AG08395 (cell line): ENCODE results near the gene ZFR.
"Not testable (repeated sequence)": the region's sequence is repeated elsewhere in the genome, so short reads cannot be mapped to it uniquely, and the experiment has no call there.

ENCODE experiments used
- DNase-seq: peaks from one replicate; pipeline ENCODE4 v3.0.0; 2012; ENCODE audit warnings: mixed read lengths, low spot score

Gene ZFR

GRCh38 chr5:32319926-32320543 lies 124.5 kb downstream of the ZFR start:
- DNase-seq = no peak

GRCh38 chr5:32319392-32319791 lies 125.1 kb downstream of the ZFR start:
- DNase-seq = no peak

GRCh38 chr5:32317041-32317440 lies 127.5 kb downstream of the ZFR start:
- no peak for DNase-seq

DNA sequence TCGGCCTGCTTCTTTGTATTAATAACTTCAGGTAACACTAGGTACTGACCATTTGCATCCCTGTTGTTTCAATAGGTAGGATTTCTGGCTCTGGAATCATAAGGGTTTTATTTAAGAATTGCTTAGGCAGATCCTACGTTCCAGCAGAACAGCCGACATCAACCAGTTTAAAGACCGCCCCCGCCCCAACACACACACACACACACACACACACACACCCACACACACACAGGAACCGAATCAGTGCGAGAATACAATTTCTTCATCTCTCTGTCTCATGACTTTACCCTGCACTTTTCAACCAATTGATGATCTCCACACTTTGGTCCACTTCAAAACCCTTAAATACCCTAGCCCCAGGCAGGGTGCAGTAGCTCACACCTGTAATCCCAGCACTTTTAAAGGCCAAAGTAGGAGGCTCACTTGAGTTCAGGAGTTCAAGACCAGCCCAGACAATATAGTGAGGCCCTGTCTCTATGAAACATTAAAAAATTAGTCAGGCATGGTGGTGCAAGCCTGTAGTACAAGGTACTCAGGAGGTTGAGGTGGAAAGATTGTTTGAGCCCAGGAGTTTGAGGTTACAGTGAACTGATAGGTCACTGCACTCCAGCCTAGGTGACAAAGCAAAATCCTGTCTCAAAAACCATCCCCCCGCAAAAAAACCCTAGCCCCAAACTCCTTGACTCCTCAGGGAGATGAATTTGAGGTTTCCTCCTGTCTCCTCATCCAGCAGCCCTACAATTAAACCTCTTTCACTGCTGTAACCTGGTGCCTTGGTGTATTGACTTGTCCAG lies 129.1 kb downstream of the ZFR start:
- DNase-seq = no peak

DNA sequence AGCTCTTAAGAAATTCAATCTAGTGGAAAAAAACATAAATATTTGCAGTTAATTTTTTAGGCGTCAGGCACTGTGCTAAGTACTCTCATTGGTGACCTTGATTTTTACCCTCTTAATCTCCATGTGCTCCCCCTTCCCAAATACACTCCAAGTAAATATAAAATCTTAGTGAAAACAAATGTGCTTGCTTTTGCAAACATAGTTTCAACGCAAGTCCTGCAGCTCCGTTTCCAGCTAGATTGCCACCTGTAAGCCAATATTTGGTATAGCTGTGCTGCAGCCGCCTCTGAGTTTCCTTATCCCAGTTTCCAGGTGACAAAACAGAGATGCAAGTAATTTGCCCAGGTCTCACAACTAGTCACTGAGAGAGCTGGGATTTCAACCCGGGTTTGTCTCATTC lies 129.9 kb downstream of the ZFR start:
- no peak for DNase-seq

GRCh38 chr5:32314152-32314488 lies 130.4 kb downstream of the ZFR start:
- not testable (repeated sequence) for DNase-seq

GRCh38 chr5:32312595-32313332 lies 131.8 kb downstream of the ZFR start, which contains the start of gene MTMR12:
TSS of gene MTMR12 (minus strand) at chr5:32312939. CDS start at chr5:32312838, 101 bp downstream.
- peak; percentile 99 for DNase-seq

DNA sequence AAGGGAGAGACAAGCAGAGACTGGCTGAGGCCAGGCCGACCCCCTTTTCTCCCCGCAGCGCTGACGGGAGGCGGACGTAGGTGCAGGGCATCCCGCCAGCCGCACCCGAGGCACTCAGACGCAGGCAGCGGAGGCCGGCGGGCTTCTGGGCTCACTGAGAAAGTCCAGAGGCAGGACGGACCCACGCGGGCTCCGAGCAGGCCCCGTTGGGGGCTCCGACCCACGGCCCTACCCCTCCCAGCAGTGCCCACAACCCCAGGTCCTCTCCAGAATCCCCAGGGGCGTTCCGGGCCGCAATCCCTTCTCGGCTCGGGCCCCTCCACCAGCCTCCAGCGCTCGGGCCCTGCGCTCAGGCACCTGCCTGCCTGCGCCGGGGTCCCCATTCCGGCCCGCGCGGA lies 132.3 kb downstream of the ZFR start:
- peak; percentile 63 for DNase-seq

- DNase-seq = peak; percentile 7
Observed at GRCh38 chr5:32311404-32312196, 132.9 kb downstream of the ZFR start.

DNA sequence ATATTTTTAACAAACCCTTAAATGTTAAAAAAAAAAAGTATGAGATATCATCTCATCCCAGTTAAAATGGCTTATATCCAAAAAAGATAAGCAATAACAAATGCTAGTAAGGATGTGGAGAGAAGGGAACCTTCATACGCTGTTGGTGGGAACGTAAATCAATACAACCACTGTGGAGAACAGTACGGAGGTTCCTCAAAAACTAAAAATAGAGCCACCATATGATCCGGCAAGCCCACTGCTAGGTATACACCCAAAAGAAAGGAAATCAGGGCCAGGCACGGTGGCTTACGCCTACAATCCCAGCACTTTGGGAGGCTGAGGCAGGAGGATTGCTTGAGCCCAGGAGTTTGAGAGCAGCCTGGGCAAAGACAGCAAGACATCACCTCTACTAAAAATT lies 134.8 kb downstream of the ZFR start:
- no peak for DNase-seq

DNA sequence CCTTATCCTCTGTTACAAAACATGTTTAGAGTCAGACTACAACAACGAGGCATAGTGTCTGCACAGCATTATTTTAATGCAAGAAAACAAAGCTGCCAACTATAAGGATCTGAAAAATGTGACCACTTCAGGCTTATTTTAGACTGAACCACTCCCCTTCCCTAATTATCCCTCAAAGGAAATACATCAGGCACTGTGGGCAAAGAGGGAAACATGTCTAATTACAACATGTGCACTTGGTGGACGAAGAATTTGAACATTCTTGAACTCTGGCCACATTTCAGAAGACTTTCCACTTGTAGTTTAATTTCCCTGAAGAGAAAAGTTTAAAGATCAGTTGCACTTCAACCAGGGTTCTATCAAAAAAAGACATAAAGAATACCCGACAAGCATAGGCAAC lies 135.6 kb downstream of the ZFR start:
- DNase-seq = peak; percentile 16

DNA sequence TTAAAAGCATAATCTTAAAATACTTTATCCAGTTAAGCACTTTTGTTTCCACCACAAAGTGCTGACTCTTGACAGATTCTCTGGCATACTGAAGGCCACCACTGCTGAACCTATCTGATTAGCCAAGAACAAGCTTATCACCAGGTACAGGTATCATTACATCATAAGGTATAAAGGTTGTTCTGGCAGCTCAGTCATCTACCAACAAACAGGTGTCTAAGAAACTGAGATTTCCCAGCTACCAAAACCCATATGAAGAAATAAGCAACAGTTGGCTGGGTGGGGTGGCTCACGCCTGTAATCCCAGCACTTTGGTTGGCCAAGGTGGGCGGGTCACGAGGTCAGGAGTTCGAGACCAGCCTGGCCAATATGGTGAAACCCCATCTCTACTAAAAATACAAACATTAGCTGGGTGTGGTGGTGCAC lies 136.8 kb downstream of the ZFR start:
- no peak for DNase-seq

GRCh38 chr5:32304622-32305021 lies 139.9 kb downstream of the ZFR start:
- no peak for DNase-seq
